HFF-Myc (cell line): ENCODE data around the gene XAB2.
A peak's percentile ranks its signal among the peaks of the same experiment; 100 is the strongest.

ENCODE experiments used
- DNase-seq: peaks from one replicate; pipeline ENCODE4 v3.0.0-alpha.2; 2011; ENCODE audit warnings: low read depth; ENCODE audit errors: extremely low read depth
- H3K4me3 ChIP-seq: replicated peaks from 2 replicates; pipeline ENCODE4 v1.5.1; 2011; ENCODE audit warnings: low read depth, mild to moderate bottlenecking, control low read depth, low read length
- CTCF ChIP-seq: IDR thresholded peaks from 2 replicates; pipeline ENCODE4 v1.5.1; 2012; ENCODE audit warnings: mild to moderate bottlenecking, low read depth, low read length, control low read depth; ENCODE audit errors: missing control alignments

XAB2 gene

GRCh38 chr19:7629347-7630054 lies at the start of gene XAB2, which contains the start of gene PET100:
Gene XAB2, minus strand, starts transcription at chr19:7629545. Its CDS starts 18 bp downstream, at chr19:7629527.
Gene PET100, plus strand, starts transcription at chr19:7629793. Its CDS starts 41 bp downstream, at chr19:7629834.
- no peak for TF ChIP-seq CTCF
- H3K4me3 ChIP-seq: peak within 1 kb of the TSS; percentile 98
- peak; percentile 98 for DNase-seq

GRCh38 chr19:7677669-7678311 lies 48.4 kb upstream of the XAB2 start:
- no peak overlapping the region for H3K4me3 ChIP-seq
- TF ChIP-seq CTCF: no peak
- no peak for DNase-seq

GRCh38 chr19:7676854-7677253 lies 47.5 kb upstream of the XAB2 start, which contains the start of gene MCEMP1:
Gene MCEMP1, plus strand, starts transcription at chr19:7677090. Its CDS starts 31 bp downstream, at chr19:7677121.
- no peak for TF ChIP-seq CTCF
- no peak for DNase-seq
- no peak within 1 kb of the TSS for H3K4me3 ChIP-seq

- H3K4me3 ChIP-seq: no peak overlapping the region
- no peak for TF ChIP-seq CTCF
- no peak for DNase-seq
Measured at GRCh38 chr19:7676376-7676775, 47.0 kb upstream of the XAB2 start.

GRCh38 chr19:7674010-7675005 lies 45.0 kb upstream of the XAB2 start:
- H3K4me3 ChIP-seq: no peak overlapping the region
- TF ChIP-seq CTCF: no peak
- peak; percentile 42 for DNase-seq

GRCh38 chr19:7672522-7672921 lies 43.2 kb upstream of the XAB2 start:
- H3K4me3 ChIP-seq: no peak overlapping the region
- TF ChIP-seq CTCF: no peak
- no peak for DNase-seq
